A549 treated with Mapracorat at 1 μM for 4 hours (cell line): Measurements from ENCODE around the gene CYCS. TPM values are rescaled to one million over a fixed set of nuclear protein-coding genes. Genes with fewer than 3 reads are reported as not detected.

Experiments used
- total RNA-seq: library from RNA; stranded (reverse); fragments of 200-300 nt; extraction: Qiagen RNA extraction; gene quantifications from 5 replicates; pipeline ENCODE4 v1.2.3, GENCODE V29; 2022

The CYCS gene
- total RNA-seq, result 219 to 278 TPM (median 236 TPM) in 5 replicates

GRCh38 chr7:25125137-25125946 is at the start of gene CYCS:
Gene CYCS (minus strand): TSS chr7:25125260. CDS start chr7:25124119, 1,141 bp downstream.

Other genes with a start within 250 kb of the CYCS start
- 9.0 to 17.0 TPM (median 12.4 TPM) in 5 replicates for gene OSBPL3, start 145.1 kb downstream of the CYCS start, total RNA-seq
- gene NPVF, start 103.2 kb upstream of the CYCS start, total RNA-seq, result not detected in 5 replicates